Type B pancreatic cell (in vitro differentiated cells): ENCODE results near the gene TOR4A. TPM values are rescaled to one million over a fixed set of nuclear protein-coding genes. Genes with fewer than 3 reads are reported as not detected.

Experiments
- DNase-seq: peaks from one replicate; pipeline ENCODE4 v3.0.0; 2021; ENCODE audit warnings: mixed read lengths; ENCODE audit not compliant: unreplicated experiment; ENCODE audit errors: extremely low spot score
- H3K27ac Mint-ChIP-seq: 2 replicates; pipeline ENCODE4 v1.8.0; 2021; ENCODE audit warnings: mild to moderate bottlenecking, mixed read lengths
- H3K27me3 Mint-ChIP-seq: 2 replicates; pipeline ENCODE4 v1.8.0; 2021; ENCODE audit warnings: mixed read lengths
- H3K36me3 Mint-ChIP-seq: 2 replicates; pipeline ENCODE4 v1.8.0; 2021; ENCODE audit warnings: mixed read lengths
- H3K4me1 Mint-ChIP-seq: one replicate; pipeline ENCODE4 v1.8.0; 2021; ENCODE audit warnings: mixed read lengths; ENCODE audit not compliant: unreplicated experiment
- H3K4me3 Mint-ChIP-seq: 2 replicates; pipeline ENCODE4 v1.8.0; 2021; ENCODE audit warnings: mild to moderate bottlenecking, mixed read lengths
- H3K9me3 Mint-ChIP-seq: 2 replicates; pipeline ENCODE4 v1.8.0; 2021; ENCODE audit warnings: mixed read lengths
- CTCF ChIP-seq: fragments of 200-600 bp; sonication (generic); conservative IDR thresholded peaks from 2 replicates; pipeline ENCODE4 v1.5.0; 2021; ENCODE audit warnings: antibody characterized with exemption, mild to moderate bottlenecking
- total RNA-seq: library from RNA; stranded (reverse); gene quantifications from 2 replicates; pipeline ENCODE4 v1.2.1, GENCODE V29; 2021; ENCODE audit warnings: low replicate concordance

Gene TOR4A
- total RNA-seq, 1 donor from 2014 or later: 4.5 TPM

DNA sequence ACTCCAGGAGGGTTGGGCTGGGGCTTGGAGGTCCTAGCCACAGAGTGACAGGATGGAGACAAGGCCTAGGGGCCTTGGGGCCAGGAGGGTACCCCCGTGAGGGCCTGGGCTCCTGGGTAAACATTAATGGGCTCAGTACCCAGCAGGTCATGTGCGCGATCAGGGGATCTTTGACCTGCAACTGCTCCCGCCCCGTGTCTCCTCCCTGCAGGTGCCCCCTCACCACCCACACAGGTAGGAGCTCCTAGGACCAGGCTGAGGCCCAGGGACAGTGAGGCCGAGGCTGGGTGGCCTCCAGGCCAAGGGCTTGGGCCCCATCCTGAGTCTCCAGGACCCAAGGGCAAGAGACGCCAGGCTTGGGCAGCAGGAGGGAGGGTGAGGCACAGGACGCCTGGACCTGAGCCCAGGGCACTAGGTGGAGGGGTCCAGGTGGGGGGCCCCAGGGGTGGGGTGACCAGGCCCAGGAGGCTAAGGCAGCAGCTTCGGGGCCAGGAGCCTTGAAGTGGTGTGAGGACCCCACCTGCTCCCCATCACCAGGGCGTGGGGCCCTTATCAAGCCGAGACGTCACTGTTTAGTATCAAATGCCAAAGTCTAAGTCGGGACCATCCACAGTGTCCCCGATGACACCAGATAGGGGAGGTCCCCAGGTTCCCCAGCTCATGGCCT, 46.7 kb upstream of the TOR4A start, which contains the start of gene SLC34A3:
Gene SLC34A3 (plus strand): TSS at position 197 of the 667 bp plus-strand sequence. CDS start 802 bp downstream, outside the sequence.
- no peaks in the 10 kb centered on the region for H3K9me3 Mint-ChIP-seq
- H3K27ac Mint-ChIP-seq: no peak within 1 kb of the TSS
- peaks cover 5% of the 10 kb centered on the region for H3K4me1 Mint-ChIP-seq
- no peak within 1 kb of the TSS for H3K4me3 Mint-ChIP-seq
- H3K36me3 Mint-ChIP-seq: no peaks in the 10 kb centered on the region
- H3K27me3 Mint-ChIP-seq: peaks cover 3% of the 10 kb centered on the region
- no peak for DNase-seq
- TF ChIP-seq CTCF: no peak

DNA sequence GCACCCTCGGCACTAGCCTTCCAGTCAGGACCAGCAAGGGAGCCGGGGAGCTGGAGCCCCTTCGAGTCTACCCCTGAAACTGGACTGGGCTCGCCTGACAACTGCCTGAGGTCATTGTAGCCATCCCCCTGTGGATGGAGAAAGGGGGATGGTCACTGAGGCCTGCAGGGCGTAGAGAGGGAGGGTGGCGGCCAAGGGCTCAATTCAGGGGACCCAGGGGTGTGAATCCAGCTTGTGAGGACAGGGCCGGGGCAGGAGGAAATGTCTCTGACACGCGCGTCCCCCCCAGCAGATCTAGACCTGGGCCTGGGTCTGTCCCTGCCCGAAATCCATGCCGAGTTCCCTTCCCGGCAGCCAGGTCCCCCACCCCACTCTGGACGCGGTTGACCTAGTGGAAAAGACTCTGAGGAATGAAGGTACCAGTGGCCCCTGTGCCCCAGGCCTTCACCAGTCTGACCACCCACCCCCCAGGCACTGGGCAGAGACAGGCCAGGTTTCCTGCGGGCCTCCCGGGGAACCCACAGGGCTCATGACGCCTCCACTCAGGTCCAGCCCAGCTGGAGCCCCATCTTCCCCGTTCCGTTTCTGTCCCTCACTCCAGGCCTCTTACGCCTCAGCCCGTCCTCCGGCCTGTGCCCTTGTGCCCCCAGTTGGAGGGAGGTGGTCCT, 46.0 kb upstream of the TOR4A start:
- no peak for TF ChIP-seq CTCF
- H3K9me3 Mint-ChIP-seq: no peaks in the 10 kb centered on the region
- H3K27ac Mint-ChIP-seq: no peak overlapping the region
- peaks cover 5% of the 10 kb centered on the region for H3K4me1 Mint-ChIP-seq
- no peak for DNase-seq
- H3K36me3 Mint-ChIP-seq: no peaks in the 10 kb centered on the region
- H3K4me3 Mint-ChIP-seq: no peak overlapping the region
- peaks cover 3% of the 10 kb centered on the region for H3K27me3 Mint-ChIP-seq

- Mint-ChIP-seq H3K27ac (no peak overlapping the region), H3K4me1 (peaks cover 5% of the 10 kb centered on the region)
Observed at GRCh38 chr9:137232101-137232500, 45.4 kb upstream of the TOR4A start.

DNA sequence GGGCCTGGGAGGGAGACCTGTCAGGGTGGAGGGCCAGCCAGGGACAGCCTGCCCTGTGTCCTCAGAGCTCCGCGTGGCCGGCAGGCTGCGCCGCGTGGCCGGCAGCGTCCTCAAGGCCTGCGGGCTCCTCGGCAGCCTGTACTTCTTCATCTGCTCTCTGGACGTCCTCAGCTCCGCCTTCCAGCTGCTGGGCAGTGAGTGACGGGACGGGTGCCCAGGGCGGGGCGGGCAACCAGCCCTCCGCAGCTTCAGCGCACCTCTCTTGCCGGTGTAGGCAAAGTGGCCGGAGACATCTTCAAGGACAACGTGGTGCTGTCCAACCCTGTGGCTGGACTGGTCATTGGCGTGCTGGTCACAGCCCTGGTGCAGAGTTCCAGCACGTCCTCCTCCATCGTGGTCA, 45.0 kb upstream of the TOR4A start:
- peaks cover 3% of the 10 kb centered on the region for H3K4me1 Mint-ChIP-seq
- H3K9me3 Mint-ChIP-seq: no peaks in the 10 kb centered on the region
- H3K36me3 Mint-ChIP-seq: no peaks in the 10 kb centered on the region
- no peak for TF ChIP-seq CTCF
- no peak for DNase-seq
- peaks cover 2% of the 10 kb centered on the region for H3K27me3 Mint-ChIP-seq
- H3K27ac Mint-ChIP-seq: no peak overlapping the region
- no peak overlapping the region for H3K4me3 Mint-ChIP-seq

More at GRCh38 chr9:137232101-137232500, 45.4 kb upstream of the TOR4A start:
- H3K27me3 Mint-ChIP-seq: peaks cover 3% of the 10 kb centered on the region
- H3K36me3 Mint-ChIP-seq: no peaks in the 10 kb centered on the region
- DNase-seq: no peak
- no peak for TF ChIP-seq CTCF
- H3K9me3 Mint-ChIP-seq: no peaks in the 10 kb centered on the region
- H3K4me3 Mint-ChIP-seq: no peak overlapping the region

GRCh38 chr9:137233143-137233980, 44.2 kb upstream of the TOR4A start:
- no peaks in the 10 kb centered on the region for H3K27me3 Mint-ChIP-seq
- no peak for TF ChIP-seq CTCF
- H3K36me3 Mint-ChIP-seq: no peaks in the 10 kb centered on the region
- H3K27ac Mint-ChIP-seq: no peak overlapping the region
- DNase-seq: no peak
- H3K4me1 Mint-ChIP-seq: no peaks in the 10 kb centered on the region
- H3K4me3 Mint-ChIP-seq: no peak overlapping the region
- H3K9me3 Mint-ChIP-seq: no peaks in the 10 kb centered on the region
